Tibial artery (tissue), 4 donors: ENCODE results near the gene PRR15L.

Experiments used
- DNase-seq, 2 donors: peaks; one replicate each; pipeline ENCODE4 v3.0.0-alpha.2; 2019
- H3K27ac ChIP-seq, 2 donors: fragments of 200-600 bp; sonication (generic) in 1 of 2; 1 replicate in 1 of 2; 2 replicates in 1 of 2; pipeline ENCODE4 v1.5.1; 2018 to 2019; ENCODE audit warnings: mild to moderate bottlenecking in 1 of 2
- H3K27me3 ChIP-seq, 2 donors: fragments of 200-600 bp; sonication (generic) in 1 of 2; one replicate each; pipeline versions ENCODE4 v1.5.1 to v1.6.0; 2016 to 2019
- H3K36me3 ChIP-seq, 3 donors: fragments of 200-600 bp; sonication (generic) in 2 of 3; one replicate each; pipeline ENCODE4 v1.5.1; 2016 to 2019; ENCODE audit warnings: mild to moderate bottlenecking in 2 of 3
- H3K4me1 ChIP-seq, 4 donors: fragments of 200-600 bp; sonication (generic) in 2 of 4; 1 replicate in 3 of 4; 2 replicates in 1 of 4; pipeline ENCODE4 v1.5.1; 2016 to 2019
- H3K4me3 ChIP-seq, 2 donors: fragments of 200-600 bp; sonication (generic) in 1 of 2; 1 replicate in 1 of 2; 2 replicates in 1 of 2; pipeline ENCODE4 v1.5.1; 2018 to 2019; ENCODE audit warnings: mild to moderate bottlenecking in 2 of 2
- H3K9me3 ChIP-seq, 3 donors: fragments of 200-600 bp; sonication (generic) in 1 of 3; one replicate each; pipeline ENCODE4 v1.5.1; 2016 to 2019
- intact Hi-C: fragments of 100-400 bp; cut with DNase I; formaldehyde crosslinking; loops from one replicate; pipeline ENCODE4 v1.15.0; 2023; ENCODE audit warnings: low total_unique reads
- TF ChIP-seq, protein P1 (sequence below), 2 experiments: fragments of 200-600 bp in 1 of 2; fragments of 450-650 bp in 1 of 2; IDR thresholded peaks; one replicate each; pipeline ENCODE4 v1.5.1; 2017 to 2019; ENCODE audit warnings: antibody characterized with exemption in 2 of 2, mild to moderate bottlenecking in 1 of 2, moderate library complexity in 1 of 2

PRR15L gene

DNA sequence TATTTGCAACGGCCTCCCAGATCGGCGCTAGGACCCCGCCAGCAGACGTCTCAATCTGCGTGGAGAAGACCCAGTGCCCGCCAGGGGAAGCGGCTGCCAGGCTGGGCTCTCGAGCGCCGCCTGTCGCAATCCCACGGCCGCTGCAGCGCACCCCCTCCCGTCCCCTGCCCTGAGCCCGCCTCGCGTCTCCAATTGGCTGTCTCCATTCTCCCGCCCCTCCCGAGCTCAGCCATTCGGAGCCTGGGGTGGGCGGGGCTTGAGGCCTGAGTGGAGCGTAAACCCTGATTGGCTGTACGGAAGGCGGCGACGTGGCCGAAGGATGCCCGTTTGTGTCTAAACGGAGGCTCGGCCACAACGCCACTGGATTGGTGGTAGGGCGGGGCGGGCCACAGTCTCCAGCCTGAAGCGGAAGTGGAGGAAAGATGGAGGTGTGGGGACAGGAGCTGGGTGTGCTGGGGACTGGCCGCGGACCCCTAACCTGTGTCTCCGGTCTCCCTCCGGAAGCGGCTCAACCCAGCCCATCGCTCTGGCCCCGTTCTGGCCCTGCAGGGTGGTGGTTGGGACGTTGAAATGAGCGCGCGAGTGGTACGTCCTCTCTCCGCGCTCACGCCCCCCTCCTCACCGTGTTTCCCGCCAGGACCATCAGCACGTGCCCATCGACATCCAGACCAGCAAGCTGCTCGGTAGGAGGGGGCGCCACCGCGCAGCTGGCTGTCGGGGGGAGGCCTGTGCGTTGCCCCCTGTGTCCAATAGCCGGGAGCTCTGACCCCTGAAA lies 13.2 kb upstream of the PRR15L start, which contains the start of gene CDK5RAP3:
Gene CDK5RAP3, plus strand, starts transcription at position 389 of the 775 bp plus-strand sequence. Its CDS starts 34 bp downstream, at position 423.
- Histone ChIP-seq H3K4me1 (peaks cover 0 to 21% (median 15%) of the 10 kb centered on the region in 4 donors), H3K27ac (peak within 1 kb of the TSS; percentile 88 to 93), H3K9me3 (no peaks in the 10 kb centered on the region), H3K36me3 (peaks cover 9 to 27% (median 27%) of the 10 kb centered on the region in 3 donors), H3K27me3 (no peaks in the 10 kb centered on the region), H3K4me3 (peak within 1 kb of the TSS; percentile 89 to 100)
- TF ChIP-seq, protein P1, sequence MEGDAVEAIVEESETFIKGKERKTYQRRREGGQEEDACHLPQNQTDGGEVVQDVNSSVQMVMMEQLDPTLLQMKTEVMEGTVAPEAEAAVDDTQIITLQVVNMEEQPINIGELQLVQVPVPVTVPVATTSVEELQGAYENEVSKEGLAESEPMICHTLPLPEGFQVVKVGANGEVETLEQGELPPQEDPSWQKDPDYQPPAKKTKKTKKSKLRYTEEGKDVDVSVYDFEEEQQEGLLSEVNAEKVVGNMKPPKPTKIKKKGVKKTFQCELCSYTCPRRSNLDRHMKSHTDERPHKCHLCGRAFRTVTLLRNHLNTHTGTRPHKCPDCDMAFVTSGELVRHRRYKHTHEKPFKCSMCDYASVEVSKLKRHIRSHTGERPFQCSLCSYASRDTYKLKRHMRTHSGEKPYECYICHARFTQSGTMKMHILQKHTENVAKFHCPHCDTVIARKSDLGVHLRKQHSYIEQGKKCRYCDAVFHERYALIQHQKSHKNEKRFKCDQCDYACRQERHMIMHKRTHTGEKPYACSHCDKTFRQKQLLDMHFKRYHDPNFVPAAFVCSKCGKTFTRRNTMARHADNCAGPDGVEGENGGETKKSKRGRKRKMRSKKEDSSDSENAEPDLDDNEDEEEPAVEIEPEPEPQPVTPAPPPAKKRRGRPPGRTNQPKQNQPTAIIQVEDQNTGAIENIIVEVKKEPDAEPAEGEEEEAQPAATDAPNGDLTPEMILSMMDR (IDR thresholded peaks at IDR 0.05): peak; percentile 98
- DNase-seq: peak; percentile 100
- intact Hi-C loops: loop anchor here (2.0 to 5.0 kb wide), 2 partner anchors 58 to 129 kb away; partner anchors contain the start of gene SCRN2

DNA sequence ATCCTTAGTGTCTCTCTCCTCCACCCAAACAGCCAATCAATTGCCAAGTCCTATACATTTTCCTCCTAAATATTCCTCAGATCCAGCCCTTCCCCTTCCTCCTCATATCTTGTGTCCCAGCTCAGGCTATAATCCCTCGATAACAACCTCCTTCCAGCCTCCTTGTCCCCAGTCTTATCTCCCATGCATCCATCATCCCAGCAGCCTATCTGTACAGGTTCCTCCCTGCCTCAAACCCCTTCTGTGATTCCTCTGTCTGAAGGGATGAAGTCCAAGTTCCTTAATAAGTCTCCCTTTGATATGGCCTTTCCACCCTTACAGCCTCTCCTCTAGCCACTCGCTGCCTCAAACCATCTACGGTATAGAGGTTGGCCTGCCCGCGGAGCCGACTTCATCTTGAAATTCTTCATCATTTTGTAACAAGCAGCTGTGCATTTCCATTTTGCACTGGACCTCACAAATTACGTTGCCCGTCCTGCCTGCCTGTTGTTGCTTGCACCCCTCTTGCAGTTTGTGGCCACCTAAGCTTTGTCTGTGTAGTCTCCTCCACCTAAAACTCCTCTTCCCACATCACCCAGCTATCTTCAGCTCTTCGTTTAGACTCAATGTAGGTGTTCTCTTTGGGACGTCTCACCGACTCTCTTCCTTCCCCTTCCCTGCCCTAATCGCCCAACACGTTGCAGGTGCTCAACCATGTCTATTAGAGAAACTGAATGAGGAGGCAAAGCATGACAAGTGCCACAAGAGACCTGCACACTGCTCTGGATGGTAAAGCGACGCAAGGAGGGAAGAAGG lies 12.4 kb upstream of the PRR15L start:
- H3K27me3 ChIP-seq: no peaks in the 10 kb centered on the region
- H3K9me3 ChIP-seq: no peaks in the 10 kb centered on the region
- intact Hi-C loops: loop anchor here (2.0 to 10.0 kb wide), 3 partner anchors 57 to 128 kb away; partner anchors contain the start of gene SCRN2
- peaks cover 9 to 19% (median 19%) of the 10 kb centered on the region in 3 donors for H3K36me3 ChIP-seq
- TF ChIP-seq, protein P1 (IDR thresholded peaks at IDR 0.05): no peak
- peaks cover 0 to 21% (median 15%) of the 10 kb centered on the region in 4 donors for H3K4me1 ChIP-seq
- DNase-seq: no peak
- peak overlapping the region; percentile 29 to 100 for H3K4me3 ChIP-seq
- peak overlapping the region in 1 of 2 donors; percentile 31 for H3K27ac ChIP-seq

DNA sequence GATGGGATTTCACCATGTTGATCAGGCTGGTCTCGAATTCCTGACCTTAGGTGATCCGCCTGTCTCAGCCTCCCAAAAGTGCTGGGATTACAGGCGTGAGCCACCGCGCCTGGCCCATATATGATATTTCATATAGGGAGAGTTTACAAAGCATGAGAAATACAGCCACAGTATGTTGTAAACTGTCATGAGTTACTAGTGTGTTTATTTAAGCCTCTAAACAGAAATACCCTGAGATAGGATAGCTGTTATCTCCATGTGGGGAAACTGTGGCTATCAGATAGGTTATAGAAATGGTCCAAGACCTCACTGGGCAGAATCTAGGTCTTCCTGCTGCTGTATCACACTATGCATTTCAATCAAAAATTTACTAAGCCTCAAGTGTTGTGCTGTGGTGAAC lies 11.2 kb upstream of the PRR15L start:
- intact Hi-C loops: loop anchor here (10.0 kb wide), 1 partner anchor 84 kb away; no protein-coding TSS in a partner anchor
- peaks cover under 1 to 6% (median 6%) of the 10 kb centered on the region in 3 donors for H3K36me3 ChIP-seq
- TF ChIP-seq, protein P1 (IDR thresholded peaks at IDR 0.05): no peak

DNA sequence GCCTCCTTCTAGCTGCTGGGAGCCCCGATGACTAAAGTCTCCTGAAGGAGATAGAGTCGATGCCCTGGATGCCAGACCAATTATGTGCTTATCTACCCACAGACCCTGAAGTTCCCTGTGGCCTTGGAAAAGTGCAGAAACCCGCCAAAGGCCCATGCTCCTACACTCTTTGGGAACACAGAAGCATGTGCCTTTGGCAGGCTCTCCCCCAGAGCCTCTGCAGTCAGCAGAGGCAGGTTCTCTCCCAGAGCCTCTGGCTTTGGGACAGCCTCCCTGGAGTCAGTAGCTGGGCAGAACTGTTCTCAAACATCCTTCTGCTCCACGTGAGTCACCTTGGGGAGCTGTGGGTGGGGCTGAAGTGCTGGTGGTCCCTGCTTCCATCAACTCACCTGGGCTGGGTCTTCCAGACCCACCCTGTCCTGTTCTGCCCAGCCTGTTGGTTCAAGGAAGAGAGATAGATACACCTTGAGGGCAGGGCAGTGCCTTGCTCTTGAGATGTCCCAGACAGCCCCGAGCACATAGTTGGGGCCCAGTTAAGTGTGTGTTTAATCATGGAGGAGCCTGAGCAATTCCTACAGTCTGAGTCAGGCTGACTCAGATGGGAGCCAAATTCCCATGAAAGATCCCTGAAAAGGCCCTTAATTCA lies 10.0 kb upstream of the PRR15L start:
- Histone ChIP-seq H3K27ac (no peak overlapping the region), H3K4me1 (peaks cover 0 to 20% (median 15%) of the 10 kb centered on the region in 4 donors), H3K4me3 (no peak overlapping the region), H3K27me3 (no peaks in the 10 kb centered on the region), H3K36me3 (no peaks in the 10 kb centered on the region), H3K9me3 (no peaks in the 10 kb centered on the region)
- intact Hi-C loops: loop anchor here (10.0 kb wide), 1 partner anchor 83 kb away; no protein-coding TSS in a partner anchor
- TF ChIP-seq, protein P1 (IDR thresholded peaks at IDR 0.05): no peak
- DNase-seq: no peak

More for the DNA sequence above, 11.2 kb upstream of the PRR15L start:
- Histone ChIP-seq H3K4me1 (peaks cover 0 to 21% (median 15%) of the 10 kb centered on the region in 4 donors), H3K27me3 (no peaks in the 10 kb centered on the region), H3K9me3 (no peaks in the 10 kb centered on the region), H3K4me3 (no peak overlapping the region), H3K27ac (no peak overlapping the region)
- DNase-seq: no peak

DNA sequence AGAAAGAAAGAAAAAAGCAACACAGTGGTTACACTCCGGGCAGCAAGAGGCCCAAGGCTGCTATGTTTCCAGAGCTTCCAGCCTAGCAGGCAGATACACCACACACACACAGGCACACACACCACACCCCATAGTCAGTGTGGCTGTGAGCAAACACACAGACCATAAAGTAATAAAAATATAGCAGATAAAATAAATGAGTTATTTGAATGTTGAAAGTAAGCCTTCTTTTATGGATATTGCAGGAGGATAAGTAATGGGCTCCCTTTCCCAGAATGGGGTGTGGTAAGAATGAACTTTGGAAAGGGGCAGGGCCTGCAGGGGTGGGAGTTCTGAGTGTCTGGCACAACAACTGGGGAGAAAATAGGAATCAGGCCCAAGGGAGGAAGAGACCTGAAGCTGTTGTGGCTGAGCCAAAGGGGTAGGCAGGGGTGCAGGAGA lies 8.4 kb upstream of the PRR15L start:
- H3K36me3 ChIP-seq: no peaks in the 10 kb centered on the region
- H3K27me3 ChIP-seq: no peaks in the 10 kb centered on the region
- TF ChIP-seq, protein P1 (IDR thresholded peaks at IDR 0.05): no peak
- H3K4me1 ChIP-seq: peaks cover 0 to 6% (median 4%) of the 10 kb centered on the region in 4 donors
- no peaks in the 10 kb centered on the region for H3K9me3 ChIP-seq
- intact Hi-C loops: loop anchor here (10.0 kb wide), 1 partner anchor 81 kb away; no protein-coding TSS in a partner anchor
- H3K27ac ChIP-seq: no peak overlapping the region
- no peak overlapping the region for H3K4me3 ChIP-seq
- DNase-seq: no peak
